OCI-LY1 (cell line): ENCODE data around the gene ARHGAP25.

ENCODE experiments used
- H2AFZ ChIP-seq: fragments of 200-600 bp; sonication (generic), shearing (Covaris generic); 2 replicates; pipeline ENCODE4 v1.6.0; 2014; ENCODE audit warnings: antibody characterized with exemption, mild to moderate bottlenecking, low read length
- H3F3A ChIP-seq: fragments of 200-600 bp; sonication (generic), shearing (Covaris generic); 2 replicates; pipeline ENCODE4 v1.6.0; 2014; ENCODE audit warnings: mild to moderate bottlenecking, antibody characterized with exemption, low read length, moderate library complexity; ENCODE audit not compliant: insufficient read depth
- H3K27ac ChIP-seq: fragments of 200-600 bp; sonication (generic); 2 replicates; pipeline ENCODE4 v1.5.1; 2014; ENCODE audit warnings: low read length, mixed run types, mild to moderate bottlenecking, low read depth; ENCODE audit not compliant: poor library complexity, severe bottlenecking
- H3K27me3 ChIP-seq: fragments of 200-600 bp; sonication (generic); 2 replicates; pipeline ENCODE4 v1.6.0; 2014; ENCODE audit warnings: antibody characterized with exemption, mild to moderate bottlenecking, low read length, moderate library complexity; ENCODE audit not compliant: insufficient read depth
- H3K36me3 ChIP-seq: fragments of 200-600 bp; sonication (generic); 2 replicates; pipeline ENCODE4 v1.6.1; 2014; ENCODE audit warnings: mild to moderate bottlenecking, antibody characterized with exemption, low read length, moderate library complexity, mixed read lengths; ENCODE audit not compliant: insufficient read depth
- H3K4me1 ChIP-seq: fragments of 200-600 bp; sonication (generic); 2 replicates; pipeline ENCODE4 v1.5.1; 2014; ENCODE audit warnings: mild to moderate bottlenecking, low read length, moderate library complexity; ENCODE audit not compliant: insufficient read depth, severe bottlenecking
- H3K4me2 ChIP-seq: fragments of 200-600 bp; sonication (generic), shearing (Covaris generic); 2 replicates; pipeline ENCODE4 v1.6.1; 2014; ENCODE audit warnings: low read length
- H3K4me3 ChIP-seq: fragments of 200-600 bp; sonication (generic); 2 replicates; pipeline ENCODE4 v1.5.1; 2014; ENCODE audit warnings: low read length, low read depth, mild to moderate bottlenecking, mixed read lengths; ENCODE audit not compliant: poor library complexity, severe bottlenecking
- H3K79me2 ChIP-seq: fragments of 200-600 bp; shearing (Covaris generic); 2 replicates; pipeline ENCODE4 v1.6.1; 2016; ENCODE audit warnings: mixed run types, low read length, mixed read lengths; ENCODE audit not compliant: insufficient read depth
- H3K9ac ChIP-seq: fragments of 200-600 bp; sonication (generic), shearing (Covaris generic); 2 replicates; pipeline ENCODE4 v1.6.1; 2014; ENCODE audit warnings: mild to moderate bottlenecking, low read length, mixed read lengths
- H3K9me2 ChIP-seq: fragments of 200-600 bp; sonication (generic), shearing (Covaris generic); 2 replicates; pipeline ENCODE4 v1.6.1; 2014; ENCODE audit warnings: low read depth, mild to moderate bottlenecking, low read length, mixed read lengths
- H3K9me3 ChIP-seq: fragments of 200-600 bp; shearing (Covaris generic); 2 replicates; pipeline ENCODE4 v1.6.1; 2014; ENCODE audit warnings: low read length, mixed read lengths
- H4K20me1 ChIP-seq: fragments of 200-600 bp; sonication (generic), shearing (Covaris generic); 2 replicates; pipeline ENCODE4 v1.6.0; 2016; ENCODE audit warnings: mild to moderate bottlenecking, low read length; ENCODE audit not compliant: insufficient read depth
- CTCF ChIP-seq: fragments of 200-600 bp; sonication (generic), shearing (Covaris generic); IDR thresholded peaks from 2 replicates; pipeline ENCODE4 v1.5.1; 2017; ENCODE audit warnings: mild to moderate bottlenecking, antibody characterized with exemption, low read length, moderate library complexity, mixed read lengths
- EZH2 ChIP-seq: fragments of 200-600 bp; sonication (generic), shearing (Covaris generic); IDR thresholded peaks from 2 replicates; pipeline ENCODE4 v1.8.0; 2017; ENCODE audit warnings: borderline replicate concordance, mixed run types, mild to moderate bottlenecking, antibody characterized with exemption, low read length, moderate library complexity, mixed read lengths

Gene ARHGAP25

GRCh38 chr2:68853915-68854314 is 119.3 kb downstream of the ARHGAP25 start:
- Histone ChIP-seq H3K4me3 (no peak overlapping the region), H3K27ac (no peak overlapping the region), H2AFZ (no peak overlapping the region), H3K4me1 (peaks cover 3% of the 10 kb centered on the region), H3K9ac (no peak overlapping the region), H3K79me2 (no peaks in the 10 kb centered on the region), H3K27me3 (no peaks in the 10 kb centered on the region), H3K9me2 (no peaks in the 10 kb centered on the region), H4K20me1 (no peaks in the 10 kb centered on the region), H3K4me2 (no peak overlapping the region), H3F3A (no peaks in the 10 kb centered on the region), H3K9me3 (no peaks in the 10 kb centered on the region), H3K36me3 (no peaks in the 10 kb centered on the region)
- TF ChIP-seq CTCF (no peak), EZH2 (no peak)

GRCh38 chr2:68854476-68854875 is 119.9 kb downstream of the ARHGAP25 start:
- no peaks in the 10 kb centered on the region for H4K20me1 ChIP-seq
- H3K4me3 ChIP-seq = no peak overlapping the region
- no peaks in the 10 kb centered on the region for H3K9me3 ChIP-seq
- no peaks in the 10 kb centered on the region for H3K36me3 ChIP-seq
- H3F3A ChIP-seq = no peaks in the 10 kb centered on the region
- H2AFZ ChIP-seq = no peak overlapping the region
- no peak overlapping the region for H3K9ac ChIP-seq
- no peaks in the 10 kb centered on the region for H3K9me2 ChIP-seq
- H3K4me1 ChIP-seq = peaks cover 3% of the 10 kb centered on the region
- no peak overlapping the region for H3K4me2 ChIP-seq
- TF ChIP-seq EZH2 = no peak
- TF ChIP-seq CTCF = no peak
- H3K79me2 ChIP-seq = no peaks in the 10 kb centered on the region
- no peaks in the 10 kb centered on the region for H3K27me3 ChIP-seq
- H3K27ac ChIP-seq = no peak overlapping the region

GRCh38 chr2:68855550-68855949 is 120.9 kb downstream of the ARHGAP25 start:
- no peak overlapping the region for H2AFZ ChIP-seq

More at GRCh38 chr2:68855550-68855949, 120.9 kb downstream of the ARHGAP25 start:
- Histone ChIP-seq H3K4me1 (peaks cover 2% of the 10 kb centered on the region), H3K79me2 (no peaks in the 10 kb centered on the region), H3K36me3 (no peaks in the 10 kb centered on the region), H3K9me3 (no peaks in the 10 kb centered on the region), H4K20me1 (no peaks in the 10 kb centered on the region), H3F3A (no peaks in the 10 kb centered on the region), H3K9me2 (no peaks in the 10 kb centered on the region), H3K27me3 (no peaks in the 10 kb centered on the region), H3K4me3 (no peak overlapping the region), H3K4me2 (no peak overlapping the region), H3K27ac (no peak overlapping the region), H3K9ac (no peak overlapping the region)
- TF ChIP-seq CTCF (no peak), EZH2 (no peak)
